HL-60 (cell line): ENCODE measurements around the gene TBC1D16.

Source experiments
- DNase-seq, 2 experiments: peaks; one replicate each; pipeline ENCODE4 v3.0.0-alpha.2; 2010 to 2020; ENCODE audit warnings: low read depth in 1 of 2, low spot score in 1 of 2
- H3K27ac ChIP-seq: fragments of 250-450 bp; sonication (Bioruptor Pico); replicated peaks from 2 replicates; pipeline ENCODE4 v1.5.1; 2020; ENCODE audit warnings: mild to moderate bottlenecking, moderate library complexity
- H3K27me3 ChIP-seq: fragments of 250-450 bp; sonication (Bioruptor Pico); 2 replicates; pipeline ENCODE4 v1.5.1; 2021; ENCODE audit warnings: mild to moderate bottlenecking, moderate library complexity; ENCODE audit not compliant: insufficient read depth, poor library complexity, severe bottlenecking
- H3K4me3 ChIP-seq: replicated peaks from 2 replicates; pipeline ENCODE4 v1.5.1; 2011; ENCODE audit warnings: mild to moderate bottlenecking, control low read depth, low read length; ENCODE audit not compliant: insufficient read depth
- CTCF ChIP-seq: IDR thresholded peaks from one replicate; pipeline ENCODE4 v1.5.1; 2011; ENCODE audit warnings: low read length, control low read depth, inconsistent platforms; ENCODE audit not compliant: insufficient read depth
- GABPA ChIP-seq: IDR thresholded peaks from 2 replicates; pipeline ENCODE4 v1.6.1; 2012; ENCODE audit warnings: low read depth
- POLR2AphosphoS5 ChIP-seq: IDR thresholded peaks from 2 replicates; pipeline ENCODE4 v1.6.1; 2012; ENCODE audit warnings: low read depth
- REST ChIP-seq: IDR thresholded peaks from 2 replicates; pipeline ENCODE4 v1.6.1; 2012; ENCODE audit warnings: low read depth; ENCODE audit not compliant: insufficient replicate concordance
- SPI1 ChIP-seq: IDR thresholded peaks from 2 replicates; pipeline ENCODE4 v1.6.1; 2012; ENCODE audit warnings: low read depth, mild to moderate bottlenecking, borderline replicate concordance

Gene TBC1D16

GRCh38 chr17:79977161-79977631 is 58.5 kb downstream of the TBC1D16 start:
- Histone ChIP-seq H3K27me3 (peaks cover 9% of the 10 kb centered on the region), H3K4me3 (no peak overlapping the region), H3K27ac (no peak overlapping the region)
- TF ChIP-seq GABPA (no peak), REST (no peak), CTCF (no peak), SPI1 (no peak), POLR2AphosphoS5 (no peak)
- no peak for DNase-seq

GRCh38 chr17:79976451-79976850 is 59.2 kb downstream of the TBC1D16 start:
- Histone ChIP-seq H3K27me3 (peaks cover 14% of the 10 kb centered on the region), H3K27ac (no peak overlapping the region), H3K4me3 (no peak overlapping the region)
- DNase-seq, result no peak
- no peak for TF ChIP-seq POLR2AphosphoS5
- TF ChIP-seq SPI1, result no peak
- TF ChIP-seq CTCF, result no peak
- no peak for TF ChIP-seq REST
- no peak for TF ChIP-seq GABPA

GRCh38 chr17:79975498-79976134 is 60.1 kb downstream of the TBC1D16 start:
- Histone ChIP-seq H3K27ac (no peak overlapping the region), H3K27me3 (peaks cover 16% of the 10 kb centered on the region), H3K4me3 (no peak overlapping the region)
- DNase-seq, result no peak
- TF ChIP-seq GABPA (no peak), REST (no peak), SPI1 (no peak), CTCF (no peak), POLR2AphosphoS5 (no peak)
